ENCODE results near the gene GTPBP4.
"Not testable (repeated sequence)": the region's sequence is repeated elsewhere in the genome, so short reads cannot be mapped to it uniquely, and the experiment has no call there.

The GTPBP4 gene

GRCh38 chr10:988667-989545, 672 bp downstream of the GTPBP4 start:
- DNase-seq (ENCODE audit: low read depth): no peak

DNA sequence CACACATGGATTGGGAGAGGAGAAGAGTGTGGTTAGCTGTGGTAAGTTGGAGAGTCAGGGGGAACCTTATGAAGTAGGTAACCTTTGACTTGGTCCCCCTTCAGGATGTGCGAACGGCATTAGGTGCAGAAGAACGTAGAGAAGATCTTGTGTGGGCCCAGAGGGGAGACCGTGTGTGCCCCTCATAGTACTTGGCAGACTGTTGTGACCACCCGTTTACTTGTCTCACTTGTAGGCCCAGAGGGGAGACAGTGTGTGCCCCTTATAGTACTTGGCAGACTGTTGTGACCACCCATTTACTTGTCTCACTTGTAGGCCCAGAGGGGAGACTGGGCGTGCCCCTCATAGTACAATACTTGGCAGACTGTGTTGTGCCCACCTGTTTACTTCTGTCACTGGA, 2.6 kb downstream of the GTPBP4 start:
- no peak for DNase-seq (ENCODE audit: low read depth)

DNA sequence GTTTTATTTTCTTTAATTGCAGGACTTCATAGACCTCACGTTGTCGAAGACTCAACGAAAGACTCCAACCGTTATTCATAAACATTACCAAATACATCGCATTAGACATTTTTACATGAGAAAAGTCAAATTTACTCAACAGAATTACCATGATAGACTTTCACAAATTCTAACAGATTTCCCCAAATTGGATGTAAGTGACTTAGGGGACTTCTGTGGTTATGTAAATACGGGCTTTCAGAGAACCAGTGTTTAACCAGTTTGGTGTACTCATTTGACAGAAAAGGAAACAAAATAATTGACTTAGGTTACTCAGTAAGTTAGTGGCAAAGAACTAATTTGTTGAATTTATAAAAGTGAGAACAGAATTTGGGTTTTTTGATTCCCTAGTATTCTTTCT, 4.2 kb downstream of the GTPBP4 start:
- DNase-seq (ENCODE audit: low read depth): no peak

GRCh38 chr10:992871-993270, 4.6 kb downstream of the GTPBP4 start:
- no peak for DNase-seq (ENCODE audit: low read depth)

DNA sequence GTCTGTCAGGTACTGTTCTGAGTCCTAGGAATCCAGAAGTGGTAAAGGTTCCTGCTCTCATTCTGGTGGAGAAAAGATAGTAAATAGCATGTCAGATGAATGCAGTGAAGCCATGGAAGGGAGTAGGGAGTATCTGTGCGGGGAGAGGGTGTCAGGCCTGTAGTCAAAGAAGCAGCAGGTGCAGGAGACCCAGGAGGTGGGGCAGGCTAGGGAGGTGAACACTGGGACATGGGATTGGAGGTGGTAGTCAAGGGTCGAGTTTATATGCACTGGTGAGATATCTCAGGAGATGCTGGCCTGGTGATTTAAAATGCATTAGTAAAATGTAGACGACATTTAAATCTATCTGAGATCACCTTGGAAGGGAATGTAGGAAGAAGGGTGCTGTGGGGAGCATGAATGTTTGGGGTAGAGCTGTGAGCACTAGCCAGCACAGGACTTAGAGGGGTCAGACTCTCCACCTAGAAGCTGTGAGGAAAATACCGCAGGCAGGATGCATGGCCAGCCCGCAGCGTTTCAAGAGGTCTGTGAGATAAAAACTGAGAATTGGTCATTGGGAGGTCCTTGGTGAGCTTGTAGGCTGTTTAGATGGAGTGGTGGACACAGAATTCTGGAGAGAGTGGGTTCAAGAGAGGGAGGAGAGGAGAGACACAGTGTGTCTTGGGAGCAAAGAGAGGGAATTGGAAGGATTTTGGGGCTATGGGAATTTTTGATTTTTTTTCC, 6.8 kb downstream of the GTPBP4 start:
- DNase-seq (ENCODE audit: low read depth): no peak

GRCh38 chr10:995559-995926, 7.3 kb downstream of the GTPBP4 start:
- no peak for DNase-seq (ENCODE audit: low read depth)

DNA sequence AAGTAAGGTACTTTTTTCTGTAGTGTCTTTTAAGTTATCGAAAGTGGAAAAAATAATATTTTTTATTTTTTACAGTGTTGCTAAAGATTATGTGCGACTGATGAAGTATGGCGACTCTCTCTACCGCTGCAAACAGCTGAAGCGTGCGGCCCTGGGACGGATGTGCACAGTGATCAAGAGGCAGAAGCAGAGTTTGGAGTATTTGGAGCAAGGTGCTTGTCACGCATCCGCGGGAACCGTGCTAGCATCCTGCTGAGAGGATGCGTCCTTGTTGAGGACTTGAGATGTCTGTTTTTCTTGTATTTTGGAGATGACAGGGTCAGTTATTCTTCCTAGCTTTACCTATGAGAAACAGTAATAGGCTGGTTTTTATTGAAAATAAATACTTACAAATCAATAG, 7.8 kb downstream of the GTPBP4 start:
- DNase-seq (ENCODE audit: low read depth): no peak

DNA sequence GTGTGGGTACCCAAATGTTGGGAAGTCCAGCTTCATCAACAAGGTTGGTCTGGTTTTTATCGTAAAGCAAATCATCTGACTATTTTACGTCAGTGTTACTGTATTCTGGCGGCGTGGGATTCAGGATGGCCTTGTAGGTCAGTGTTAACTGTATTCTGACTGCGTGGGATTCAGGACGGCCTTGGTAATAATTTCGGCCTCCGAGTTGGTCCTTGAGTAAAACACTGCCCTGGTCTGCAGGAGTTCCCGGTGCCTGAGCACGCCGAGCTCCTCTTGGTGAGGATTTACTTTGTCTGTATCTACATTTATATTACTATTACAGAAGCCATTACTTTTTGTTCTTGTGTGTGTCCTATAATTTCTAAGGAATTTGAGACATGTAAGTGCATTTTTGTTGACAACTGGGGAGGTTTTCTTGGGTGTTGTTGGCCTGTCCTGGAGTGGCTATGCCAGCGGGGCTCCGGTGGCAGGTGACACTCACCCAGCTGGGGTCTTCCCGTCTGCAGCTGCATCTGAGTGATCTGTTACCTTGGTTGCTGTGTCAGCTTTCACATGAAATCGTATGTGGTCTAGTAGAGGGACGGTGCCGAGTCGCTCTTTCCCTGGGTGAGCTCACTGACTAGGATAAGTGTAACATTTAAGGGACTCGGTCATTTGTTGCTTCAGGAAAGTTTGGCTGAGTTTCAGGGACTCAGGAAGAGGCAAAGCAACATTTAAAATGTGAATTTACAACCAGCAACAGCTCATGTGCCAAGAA, 9.2 kb downstream of the GTPBP4 start:
- DNase-seq (ENCODE audit: low read depth): no peak

DNA sequence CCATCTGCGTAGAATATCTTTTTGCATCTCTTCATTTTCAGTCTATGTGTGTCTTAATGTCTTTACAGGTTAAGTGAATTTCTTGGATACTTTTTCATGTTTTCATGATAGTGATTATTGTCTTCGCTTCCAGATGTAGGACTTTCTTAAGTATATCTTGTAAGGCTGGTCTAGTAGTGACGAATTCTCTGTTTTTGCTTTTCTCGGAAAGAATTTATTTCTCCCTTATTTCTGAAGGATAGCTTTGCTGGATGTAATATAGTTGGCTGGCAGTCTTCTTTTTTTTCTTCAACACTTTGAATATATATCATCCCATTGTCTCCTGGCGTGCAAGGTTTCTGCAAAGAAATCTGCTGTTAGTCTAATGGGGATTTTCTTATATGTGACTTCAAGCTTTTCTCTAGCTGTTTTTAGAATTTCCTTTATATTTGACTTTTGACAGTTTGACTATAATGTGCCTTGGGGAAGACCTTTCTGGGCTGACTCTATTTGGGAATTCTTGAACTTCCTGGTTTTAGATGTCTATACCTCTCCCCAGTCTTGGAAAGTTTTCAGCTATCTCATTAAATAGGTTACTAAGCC, 14.3 kb downstream of the GTPBP4 start:
- no peak for DNase-seq (ENCODE audit: low read depth)

- DNase-seq (ENCODE audit: low read depth): no peak
Measured at GRCh38 chr10:1003884-1004670, 15.8 kb downstream of the GTPBP4 start.

GRCh38 chr10:1006573-1006972, 18.3 kb downstream of the GTPBP4 start:
- no peak for DNase-seq (ENCODE audit: low read depth)

GRCh38 chr10:1007583-1007982, 19.3 kb downstream of the GTPBP4 start:
- DNase-seq (ENCODE audit: low read depth): no peak

GRCh38 chr10:1009071-1009494, 20.8 kb downstream of the GTPBP4 start:
- DNase-seq (ENCODE audit: low read depth): no peak

- not testable (repeated sequence) for DNase-seq (ENCODE audit: low read depth)
Measured at GRCh38 chr10:1009947-1010346, 21.7 kb downstream of the GTPBP4 start.

DNA sequence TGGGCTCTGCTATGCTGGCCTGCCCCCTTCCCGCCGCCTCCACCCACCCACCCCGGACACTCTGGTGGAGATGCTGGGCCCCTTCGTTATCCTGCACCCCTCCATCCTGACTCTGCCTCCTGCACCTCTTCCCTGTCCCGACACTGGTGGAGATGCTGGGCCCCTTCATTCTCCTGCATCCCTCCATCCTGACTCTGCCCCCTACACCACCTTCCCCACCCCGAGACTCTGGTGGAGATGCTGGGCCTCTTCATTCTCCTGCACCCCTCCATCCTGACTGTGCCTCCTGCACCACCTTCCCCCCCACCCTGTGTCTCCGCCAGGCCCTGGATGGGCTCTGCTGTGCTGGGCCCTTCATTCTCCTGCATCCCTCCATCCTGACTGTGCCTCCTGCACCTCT, 22.5 kb downstream of the GTPBP4 start:
- DNase-seq (ENCODE audit: low read depth): no peak

- DNase-seq (ENCODE audit: low read depth): no peak
Measured at GRCh38 chr10:1011696-1012095, 23.5 kb downstream of the GTPBP4 start.

DNA sequence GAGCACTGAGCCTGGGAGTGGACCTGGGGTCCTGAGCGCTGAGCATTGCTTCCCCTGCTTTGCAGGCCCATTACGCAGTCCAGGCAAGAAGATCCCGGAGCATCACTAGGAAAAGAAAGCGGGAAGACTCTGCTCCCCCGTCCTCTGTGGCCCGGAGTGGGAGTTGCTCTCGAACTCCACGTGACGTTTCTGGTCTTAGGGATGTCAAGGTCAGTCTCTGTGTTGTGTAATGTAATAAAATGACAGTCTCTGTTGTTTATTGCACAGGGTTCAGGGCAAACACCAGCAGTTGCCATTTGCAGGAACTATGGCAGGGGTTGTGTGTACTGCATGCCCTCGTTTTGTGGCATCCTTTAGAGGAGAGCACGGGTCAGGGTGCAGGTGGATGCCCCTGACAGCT, 27.5 kb downstream of the GTPBP4 start:
- DNase-seq (ENCODE audit: low read depth): no peak

GRCh38 chr10:1019362-1019761, 31.1 kb downstream of the GTPBP4 start:
- no peak for DNase-seq (ENCODE audit: low read depth)

DNA sequence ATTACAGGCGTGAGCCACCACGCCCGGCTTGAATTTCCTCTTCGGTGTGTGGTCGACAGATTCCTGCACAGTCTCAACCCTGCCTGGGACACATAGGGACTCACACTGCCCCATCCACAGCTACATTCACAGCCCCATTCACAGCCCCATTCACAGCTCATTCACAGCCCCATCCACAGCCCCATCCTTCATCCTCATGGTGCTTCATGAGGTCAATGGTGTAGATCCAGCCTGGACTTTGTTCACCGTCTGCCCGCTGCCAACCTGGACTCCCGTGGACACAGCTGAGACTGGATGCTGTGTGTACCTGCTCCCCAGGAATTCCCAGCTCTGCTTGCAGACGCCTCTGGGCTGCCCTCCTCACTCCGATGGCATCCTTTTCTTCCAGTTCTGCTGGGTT, 32.2 kb downstream of the GTPBP4 start:
- DNase-seq (ENCODE audit: low read depth): no peak

DNA sequence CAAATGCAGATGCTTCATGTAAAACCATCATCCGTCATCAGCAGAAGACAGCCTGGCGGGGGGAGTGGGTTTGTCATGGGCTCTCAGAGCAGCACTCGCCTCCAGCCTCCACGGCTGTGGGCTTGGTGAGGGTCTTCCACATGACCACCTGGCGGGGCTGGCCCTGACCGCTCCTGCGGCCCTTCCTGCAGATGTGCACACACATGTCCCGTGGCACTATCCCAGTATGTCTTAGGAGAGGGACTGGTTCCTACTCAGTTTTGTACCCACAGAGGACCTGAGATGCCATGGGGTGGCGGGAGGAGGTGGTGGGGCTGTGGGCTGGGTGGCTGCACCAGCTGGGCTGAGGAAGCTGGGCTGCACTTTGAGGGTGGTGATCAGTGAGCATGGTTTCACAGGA, 32.7 kb downstream of the GTPBP4 start:
- no peak for DNase-seq (ENCODE audit: low read depth)

GRCh38 chr10:1022413-1022812, 34.2 kb downstream of the GTPBP4 start:
- DNase-seq (ENCODE audit: low read depth): no peak

GRCh38 chr10:1024103-1024502, 35.9 kb downstream of the GTPBP4 start:
- no peak for DNase-seq (ENCODE audit: low read depth)

Data from GM04503 (cell line).